K562 (cell line): ENCODE data around the gene ATP6V0C. TPM values are rescaled to one million over a fixed set of nuclear protein-coding genes. Genes with fewer than 3 reads are reported as not detected.

Experiments used
- CBX2 ChIP-seq: fragments of 200-600 bp; sonication (generic); IDR thresholded peaks from one replicate; pipeline ENCODE4 v1.6.1; 2012; ENCODE audit warnings: mild to moderate bottlenecking, low read length, inconsistent platforms; ENCODE audit not compliant: insufficient read depth, poor library complexity, severe bottlenecking
- ELF4 ChIP-seq: fragments of 450-650 bp; formaldehyde crosslinking; IDR thresholded peaks from 2 replicates; pipeline ENCODE4 v1.4.0; 2022; ENCODE audit warnings: missing genetic modification characterization
- ETS2 ChIP-seq: IDR thresholded peaks from 2 replicates; pipeline ENCODE4 v1.6.1; 2016; ENCODE audit warnings: borderline replicate concordance, missing genetic modification characterization, mild to moderate bottlenecking, moderate library complexity, missing compliant biosample characterization; ENCODE audit not compliant: poor library complexity, severe bottlenecking
- FOXA3 ChIP-seq, 2 experiments: fragments of 450-650 bp in 1 of 2; sonication (generic) in 1 of 2; formaldehyde crosslinking; IDR thresholded peaks in 1 of 2; conservative IDR thresholded peaks in 1 of 2; 2 replicates each; pipeline versions ENCODE4 v1.4.0 to v1.8.0; 2020 to 2022; ENCODE audit warnings: mild to moderate bottlenecking in 2 of 2, missing genetic modification reagents in 1 of 2
- FOXJ3 ChIP-seq: sonication (generic); formaldehyde crosslinking; IDR thresholded peaks from 2 replicates; pipeline ENCODE4 v1.4.0; 2020; ENCODE audit warnings: mild to moderate bottlenecking, missing genetic modification reagents
- HDAC1 ChIP-seq, 2 experiments: fragments of 450-650 bp; IDR thresholded peaks; 2 replicates each; pipeline ENCODE4 v1.6.1; 2016 to 2017; ENCODE audit warnings: inconsistent platforms in 1 of 2, mild to moderate bottlenecking in 1 of 2, moderate library complexity in 1 of 2
- HEY1 ChIP-seq: fragments of 250-450 bp; sonication (Bioruptor Pico); IDR thresholded peaks from 2 replicates; pipeline ENCODE4 v1.5.0; 2020; ENCODE audit warnings: mild to moderate bottlenecking, moderate library complexity, borderline replicate concordance
- RBM22 ChIP-seq: fragments of 200-400 bp; formaldehyde crosslinking; IDR thresholded peaks from 2 replicates; pipeline ENCODE4 v1.6.1; 2018; ENCODE audit warnings: low read length, low read depth; ENCODE audit not compliant: poor library complexity, severe bottlenecking
- SIN3A ChIP-seq, 2 experiments: fragments of 150-350 bp in 1 of 2; IDR thresholded peaks; 2 replicates each; pipeline ENCODE4 v1.6.1; 2011 to 2016; ENCODE audit warnings: borderline replicate concordance in 2 of 2, low read depth in 2 of 2, low read length in 2 of 2, mild to moderate bottlenecking in 2 of 2, moderate library complexity in 2 of 2; ENCODE audit not compliant: control insufficient read depth in 1 of 2
- SMC3 ChIP-seq: conservative IDR thresholded peaks from 2 replicates; pipeline ENCODE4 v1.6.1; 2011; ENCODE audit warnings: low read depth, low read length, improper control_type of control experiment; ENCODE audit not compliant: insufficient read depth
- U2AF2 ChIP-seq: fragments of 200-400 bp; formaldehyde crosslinking; optimal IDR thresholded peaks from 2 replicates; pipeline ENCODE3; 2017; ENCODE audit warnings: low read depth, mild to moderate bottlenecking, low read length
- ZBTB7A ChIP-seq: IDR thresholded peaks from 2 replicates; pipeline ENCODE4 v1.6.1; 2011; ENCODE audit warnings: low read depth, mild to moderate bottlenecking, low read length, moderate library complexity, borderline replicate concordance; ENCODE audit not compliant: control insufficient read depth
- polyA plus RNA-seq, 8 experiments: library from polyadenylated mRNA; depleted of rRNA in 4 of 8; stranded (reverse) in 5 of 8; unstranded in 3 of 8; fragments of >200 nt; fragmentation: Nextera tagmentation in 2 of 8; fragmentation: Illumina TruSeq in 1 of 8; extraction: Ambion mirVana in 2 of 8; extraction: Trizol in 1 of 8; gene quantifications; 2 replicates each; pipeline versions ENCODE4 v1.2.1 to v1.2.3, GENCODE V29; 2011 to 2014; ENCODE audit warnings: inconsistent platforms in 1 of 8, missing spikeins in 1 of 8
- total RNA-seq, 7 experiments: library from RNA; depleted of rRNA in 6 of 7; stranded (reverse); fragments of >200 nt in 6 of 7; fragmentation: Illumina TruSeq in 2 of 7; extraction: Trizol in 2 of 7; gene quantifications; 2 replicates each; pipeline versions ENCODE4 v1.2.1 to v1.2.3, GENCODE V29; 2011 to 2021; ENCODE audit warnings: low replicate concordance in 1 of 7
- TF ChIP-seq, protein P1 (sequence below): sonication (generic); formaldehyde crosslinking; IDR thresholded peaks from 2 replicates; pipeline ENCODE4 v1.8.1; 2023; ENCODE audit warnings: missing genetic modification reagents, mild to moderate bottlenecking, borderline replicate concordance

ATP6V0C gene
- total and polyA plus RNA-seq, 9 of the 15 experiments (the other 6 are each of a cell fraction or from before 2014, with no cell fraction given): 2.9 to 228 (median 22.7) TPM

DNA sequence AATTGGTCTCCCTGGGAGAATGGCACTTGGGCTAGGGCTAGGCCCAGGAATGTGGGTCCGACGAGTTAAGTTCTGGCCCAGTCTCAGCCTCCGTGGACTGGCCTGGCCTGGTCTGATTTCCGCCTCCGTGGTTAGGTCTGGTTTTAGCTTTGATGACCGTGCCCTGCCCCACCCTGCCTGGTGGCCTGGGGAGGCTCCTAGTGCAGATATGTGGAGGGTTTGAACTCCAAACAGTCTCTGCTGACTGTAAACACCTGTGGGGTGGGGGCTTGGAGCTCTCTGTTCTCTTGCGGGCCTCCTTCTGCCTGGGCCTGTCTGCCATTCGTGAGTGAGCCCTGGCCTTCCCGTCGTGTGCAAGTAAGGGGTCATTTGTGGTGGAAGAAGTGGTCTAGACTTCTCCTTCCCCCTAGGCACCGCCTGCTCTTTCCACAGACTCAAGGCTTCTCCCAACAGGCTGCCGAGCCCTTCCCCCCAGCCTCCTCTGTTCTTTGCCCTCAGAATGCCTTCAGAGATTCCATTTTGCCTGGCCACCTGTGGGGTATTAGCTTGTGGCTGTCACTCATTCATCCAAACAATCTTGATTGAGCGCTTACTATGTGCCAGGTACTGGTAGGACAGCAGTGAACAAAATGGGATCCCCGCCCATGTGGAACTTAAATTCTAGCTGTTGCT lies 1.6 kb downstream of the ATP6V0C start (continued):
- TF ChIP-seq ZBTB7A: 0 out of 2 replicates have a peak, but pooled peaks have one; percentile 15
- TF ChIP-seq FOXJ3: no peak
- TF ChIP-seq SIN3A (IDR thresholded peaks at IDR 0.05; ENCODE audit: borderline replicate concordance in 2 of 2, control insufficient read depth in 1 of 2, low read depth in 2 of 2, low read length in 2 of 2): peak in 1 of 2 experiments; percentile 34; a peak in 1 of 4 replicates
- no peak for TF ChIP-seq U2AF2
- no peak; a peak in 1 of 4 replicates for TF ChIP-seq FOXA3 (CRISPR knock-in tag; conservative IDR thresholded peaks at IDR 0.05 in 1 of 2, IDR thresholded peaks at IDR 0.05 in 1 of 2)
- no peak for TF ChIP-seq CBX2
- TF ChIP-seq ETS2: no peak
- TF ChIP-seq, protein P1, sequence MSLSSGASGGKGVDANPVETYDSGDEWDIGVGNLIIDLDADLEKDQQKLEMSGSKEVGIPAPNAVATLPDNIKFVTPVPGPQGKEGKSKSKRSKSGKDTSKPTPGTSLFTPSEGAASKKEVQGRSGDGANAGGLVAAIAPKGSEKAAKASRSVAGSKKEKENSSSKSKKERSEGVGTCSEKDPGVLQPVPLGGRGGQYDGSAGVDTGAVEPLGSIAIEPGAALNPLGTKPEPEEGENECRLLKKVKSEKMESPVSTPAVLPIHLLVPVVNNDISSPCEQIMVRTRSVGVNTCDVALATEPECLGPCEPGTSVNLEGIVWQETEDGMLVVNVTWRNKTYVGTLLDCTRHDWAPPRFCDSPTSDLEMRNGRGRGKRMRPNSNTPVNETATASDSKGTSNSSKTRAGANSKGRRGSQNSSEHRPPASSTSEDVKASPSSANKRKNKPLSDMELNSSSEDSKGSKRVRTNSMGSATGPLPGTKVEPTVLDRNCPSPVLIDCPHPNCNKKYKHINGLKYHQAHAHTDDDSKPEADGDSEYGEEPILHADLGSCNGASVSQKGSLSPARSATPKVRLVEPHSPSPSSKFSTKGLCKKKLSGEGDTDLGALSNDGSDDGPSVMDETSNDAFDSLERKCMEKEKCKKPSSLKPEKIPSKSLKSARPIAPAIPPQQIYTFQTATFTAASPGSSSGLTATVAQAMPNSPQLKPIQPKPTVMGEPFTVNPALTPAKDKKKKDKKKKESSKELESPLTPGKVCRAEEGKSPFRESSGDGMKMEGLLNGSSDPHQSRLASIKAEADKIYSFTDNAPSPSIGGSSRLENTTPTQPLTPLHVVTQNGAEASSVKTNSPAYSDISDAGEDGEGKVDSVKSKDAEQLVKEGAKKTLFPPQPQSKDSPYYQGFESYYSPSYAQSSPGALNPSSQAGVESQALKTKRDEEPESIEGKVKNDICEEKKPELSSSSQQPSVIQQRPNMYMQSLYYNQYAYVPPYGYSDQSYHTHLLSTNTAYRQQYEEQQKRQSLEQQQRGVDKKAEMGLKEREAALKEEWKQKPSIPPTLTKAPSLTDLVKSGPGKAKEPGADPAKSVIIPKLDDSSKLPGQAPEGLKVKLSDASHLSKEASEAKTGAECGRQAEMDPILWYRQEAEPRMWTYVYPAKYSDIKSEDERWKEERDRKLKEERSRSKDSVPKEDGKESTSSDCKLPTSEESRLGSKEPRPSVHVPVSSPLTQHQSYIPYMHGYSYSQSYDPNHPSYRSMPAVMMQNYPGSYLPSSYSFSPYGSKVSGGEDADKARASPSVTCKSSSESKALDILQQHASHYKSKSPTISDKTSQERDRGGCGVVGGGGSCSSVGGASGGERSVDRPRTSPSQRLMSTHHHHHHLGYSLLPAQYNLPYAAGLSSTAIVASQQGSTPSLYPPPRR (CRISPR knock-in tag): no peak
- no peak for TF ChIP-seq HDAC1 (IDR thresholded peaks at IDR 0.05)
- no peak for TF ChIP-seq SMC3
- no peak for TF ChIP-seq RBM22
- no peak for TF ChIP-seq ELF4 (CRISPR knock-in tag)
- no peak for TF ChIP-seq HEY1 (CRISPR knock-in tag)
